RWPE2 (cell line): Measurements from ENCODE around the gene ETNPPL.

ENCODE experiments used
- ATAC-seq: fragments of 200-7000 bp; cut with Tn5 transposase; 3 replicates; pipeline ENCODE4 v1.9.1; 2021; ENCODE audit warnings: low read depth
- DNase-seq: peaks from one replicate; pipeline ENCODE4 v3.0.0-alpha.2; 2020; ENCODE audit warnings: low spot score
- H3K27ac ChIP-seq: fragments of 450-650 bp; 2 replicates; pipeline ENCODE4 v1.5.1; 2017; ENCODE audit warnings: mild to moderate bottlenecking; ENCODE audit not compliant: poor library complexity, severe bottlenecking
- H3K27me3 ChIP-seq: fragments of 250-450 bp; sonication (Bioruptor Pico); 2 replicates; pipeline ENCODE4 v1.5.1; 2021; ENCODE audit warnings: mild to moderate bottlenecking, moderate library complexity; ENCODE audit not compliant: insufficient read depth, poor library complexity, severe bottlenecking
- H3K36me3 ChIP-seq: fragments of 250-450 bp; sonication (Bioruptor Pico); 2 replicates; pipeline ENCODE4 v1.5.1; 2020; ENCODE audit warnings: low read depth, mild to moderate bottlenecking, moderate library complexity
- H3K4me1 ChIP-seq: fragments of 250-450 bp; sonication (Bioruptor Pico); 2 replicates; pipeline ENCODE4 v1.5.1; 2021; ENCODE audit warnings: mild to moderate bottlenecking, moderate library complexity; ENCODE audit not compliant: insufficient read depth, poor library complexity, severe bottlenecking
- H3K4me3 ChIP-seq: fragments of 250-450 bp; sonication (Bioruptor Pico); 2 replicates; pipeline ENCODE4 v1.5.1; 2021; ENCODE audit warnings: mild to moderate bottlenecking, moderate library complexity; ENCODE audit not compliant: severe bottlenecking
- H3K9me3 ChIP-seq: fragments of 250-450 bp; sonication (Bioruptor Pico); 2 replicates; pipeline ENCODE4 v1.5.1; 2021; ENCODE audit warnings: mild to moderate bottlenecking, moderate library complexity; ENCODE audit not compliant: severe bottlenecking
- CTCF ChIP-seq: fragments of 450-650 bp; IDR thresholded peaks from one replicate; pipeline ENCODE4 v1.5.1; 2017; ENCODE audit warnings: mild to moderate bottlenecking, moderate library complexity; ENCODE audit not compliant: poor library complexity, severe bottlenecking

The ETNPPL gene

GRCh38 chr4:108706289-108706688 is 56.6 kb downstream of the ETNPPL start:
- no peak for DNase-seq
- Histone ChIP-seq H3K4me1 (no peaks in the 10 kb centered on the region), H3K4me3 (no peak overlapping the region), H3K27ac (no peak overlapping the region), H3K27me3 (no peaks in the 10 kb centered on the region), H3K9me3 (no peaks in the 10 kb centered on the region), H3K36me3 (no peaks in the 10 kb centered on the region)
- TF ChIP-seq CTCF, result no peak
- no peak for ATAC-seq

- Histone ChIP-seq H3K27me3 (no peaks in the 10 kb centered on the region), H3K4me3 (no peak overlapping the region), H3K27ac (no peak overlapping the region), H3K9me3 (no peaks in the 10 kb centered on the region), H3K4me1 (no peaks in the 10 kb centered on the region), H3K36me3 (no peaks in the 10 kb centered on the region)
- TF ChIP-seq CTCF, result no peak
- DNase-seq (no peak), ATAC-seq (no peak)
Measured at GRCh38 chr4:108703966-108704365, 58.9 kb downstream of the ETNPPL start.

GRCh38 chr4:108703370-108703769 is 59.5 kb downstream of the ETNPPL start:
- ATAC-seq (no peak), DNase-seq (no peak)
- Histone ChIP-seq H3K9me3 (no peaks in the 10 kb centered on the region), H3K27me3 (no peaks in the 10 kb centered on the region), H3K4me1 (no peaks in the 10 kb centered on the region), H3K4me3 (no peak overlapping the region), H3K36me3 (no peaks in the 10 kb centered on the region), H3K27ac (no peak overlapping the region)
- TF ChIP-seq CTCF, result no peak

GRCh38 chr4:108702960-108703359 is 59.9 kb downstream of the ETNPPL start:
- H3K4me1 ChIP-seq, result no peaks in the 10 kb centered on the region
- no peak for DNase-seq

More at GRCh38 chr4:108702960-108703359, 59.9 kb downstream of the ETNPPL start:
- Histone ChIP-seq H3K27ac (no peak overlapping the region), H3K9me3 (no peaks in the 10 kb centered on the region), H3K4me3 (no peak overlapping the region), H3K36me3 (no peaks in the 10 kb centered on the region), H3K27me3 (no peaks in the 10 kb centered on the region)
- TF ChIP-seq CTCF, result no peak
- ATAC-seq, result no peak
